GM19467 (cell line): ENCODE data around the gene HERC4.
"Not testable (repeated sequence)": the region's sequence is repeated elsewhere in the genome, so short reads cannot be mapped to it uniquely, and the experiment has no call there.

Experiments
- ATAC-seq: cut with Tn5 transposase; IDR thresholded peaks from one replicate; pipeline ENCODE4 v1.9.1; 2021; ENCODE audit warnings: mild to moderate bottlenecking, moderate library complexity; ENCODE audit not compliant: unreplicated experiment

The HERC4 gene

DNA sequence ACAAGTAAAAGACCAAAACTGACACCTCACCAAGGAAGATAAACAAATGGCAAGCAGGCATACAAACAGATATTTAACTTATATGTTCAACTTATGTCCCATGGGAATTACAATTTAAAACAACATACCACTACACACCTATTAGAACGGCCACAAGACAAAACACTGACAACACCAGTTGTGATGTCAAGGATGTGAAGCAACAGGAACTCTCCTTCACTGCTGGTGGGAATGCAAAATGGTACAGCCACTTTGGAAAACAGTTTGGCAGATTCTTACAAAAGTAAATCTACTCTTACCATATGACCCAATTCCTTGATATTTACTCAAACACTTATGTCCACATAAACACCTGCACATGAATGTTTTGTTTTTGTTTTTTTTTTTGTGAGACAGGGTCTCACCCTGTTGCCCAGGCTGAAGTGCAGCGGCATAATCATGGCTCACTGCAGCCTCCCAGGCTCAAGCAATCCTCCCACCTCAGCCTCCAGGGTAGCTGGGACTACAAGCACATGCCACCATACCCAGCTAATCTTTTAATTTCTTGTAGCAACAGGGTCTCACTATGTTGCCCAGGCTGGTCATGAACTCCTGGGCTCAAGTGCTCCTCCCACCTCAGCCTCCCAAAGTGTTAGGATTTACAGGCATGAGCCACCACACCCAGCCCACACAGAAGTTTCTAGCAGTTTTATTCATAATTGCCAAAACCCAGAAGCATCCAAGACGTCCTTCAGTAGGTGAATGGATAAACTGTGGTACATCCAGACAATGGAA lies 27.3 kb downstream of the HERC4 start:
- no peak for ATAC-seq

DNA sequence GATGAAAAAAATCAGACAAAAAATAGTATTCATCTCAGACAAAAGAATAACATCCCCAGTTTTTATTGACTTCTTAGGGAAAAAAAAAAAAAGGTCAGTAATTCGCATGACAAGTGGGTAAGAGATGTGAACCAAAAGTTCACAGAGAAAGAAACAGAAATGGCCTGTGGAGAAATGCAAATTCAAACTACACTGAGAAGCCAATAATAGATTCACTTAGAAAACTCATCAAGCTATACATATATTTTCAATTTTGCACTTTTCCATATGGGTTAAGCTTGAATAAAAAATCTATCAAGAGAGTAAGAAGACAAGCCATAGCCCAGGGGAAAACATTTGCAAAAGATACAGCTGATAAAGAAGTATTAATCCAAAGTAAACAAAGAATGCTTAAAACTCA lies 28.0 kb downstream of the HERC4 start:
- no peak for ATAC-seq

- no peak for ATAC-seq
Observed at GRCh38 chr10:68046642-68047041, 28.4 kb downstream of the HERC4 start.

GRCh38 chr10:68043030-68043429 lies 32.1 kb downstream of the HERC4 start:
- no peak for ATAC-seq

GRCh38 chr10:68032113-68032512 lies 43.0 kb downstream of the HERC4 start:
- no peak for ATAC-seq

DNA sequence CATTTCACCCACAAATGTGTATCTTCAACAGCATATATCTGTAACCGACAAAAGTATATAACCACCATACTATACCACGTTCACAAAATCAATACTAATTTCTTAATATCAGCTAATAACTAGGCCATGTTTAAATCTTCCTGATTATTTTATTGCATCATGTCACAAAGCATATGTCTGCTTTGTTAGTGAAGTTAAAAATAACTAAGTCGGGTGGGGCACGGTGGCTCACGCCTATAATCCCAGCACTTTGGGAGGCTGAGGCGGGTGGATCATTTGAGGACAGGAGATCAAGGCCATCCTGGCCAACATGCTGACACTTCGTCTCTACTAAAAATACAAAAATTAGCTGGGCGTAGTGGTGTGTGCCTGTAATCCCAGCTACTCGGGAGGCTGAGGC lies 47.7 kb downstream of the HERC4 start:
- no peak for ATAC-seq

DNA sequence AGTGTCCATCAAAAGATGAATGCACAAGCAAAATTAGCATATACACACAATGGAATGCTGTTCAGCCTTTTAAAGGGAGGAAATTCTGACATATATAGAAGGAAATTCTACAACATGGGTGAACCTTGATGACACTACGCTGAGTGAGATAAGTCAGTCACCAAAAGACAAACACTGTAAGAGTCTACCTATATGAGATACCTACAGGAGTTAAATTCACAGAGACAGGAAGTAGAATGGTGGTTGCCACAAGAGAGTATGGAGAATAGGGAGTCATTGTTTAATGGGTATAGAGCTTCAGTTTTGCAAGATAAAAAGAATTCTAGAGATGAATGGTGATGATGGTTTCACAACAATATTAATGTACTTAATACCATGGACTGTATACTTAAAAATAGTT lies 51.8 kb downstream of the HERC4 start:
- ATAC-seq: no peak

GRCh38 chr10:68022324-68022723 lies 52.8 kb downstream of the HERC4 start:
- ATAC-seq: not testable (repeated sequence)

DNA sequence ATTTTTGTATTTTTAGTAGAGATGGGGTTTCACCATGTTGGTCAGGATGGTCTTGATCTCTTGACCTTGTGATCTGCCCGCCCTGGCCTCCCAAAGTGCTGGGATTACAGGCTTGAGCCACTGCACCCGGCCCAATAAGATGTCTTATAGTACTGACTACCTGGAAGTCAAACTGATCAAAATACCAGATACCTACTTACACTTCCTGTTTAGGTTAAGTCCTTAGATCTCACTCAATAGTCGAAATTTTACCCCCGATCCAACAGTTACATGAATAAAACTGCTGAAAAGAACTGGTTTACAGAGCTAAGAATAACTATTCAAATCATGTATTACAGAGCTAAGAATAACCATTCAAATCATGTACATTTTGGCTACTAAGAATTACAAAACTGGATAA lies 58.6 kb downstream of the HERC4 start:
- ATAC-seq: not testable (repeated sequence)

DNA sequence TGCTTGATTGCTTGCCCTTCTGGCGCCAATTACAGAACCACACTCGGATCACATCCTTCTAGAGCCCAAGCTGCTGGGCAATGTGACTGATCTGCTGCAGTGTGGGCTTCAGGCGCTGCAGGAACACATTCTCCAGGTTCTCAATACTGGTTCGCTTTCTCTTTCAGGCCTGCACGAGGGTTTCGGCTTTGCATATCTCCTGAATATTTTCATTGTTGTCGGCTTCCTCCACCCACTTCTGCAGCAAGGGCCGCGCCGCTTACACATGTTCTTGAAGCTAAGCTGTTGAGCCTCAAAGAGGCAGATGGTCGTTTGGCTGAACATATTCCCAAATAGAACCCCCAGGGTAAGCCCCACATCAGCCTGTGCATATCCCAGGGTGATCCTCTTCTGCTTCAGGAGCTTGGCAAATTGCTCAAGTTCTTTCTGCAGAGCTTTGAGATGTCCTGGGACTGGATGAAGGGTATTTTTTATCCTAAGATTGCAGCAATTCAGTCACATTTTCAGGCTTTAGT lies 64.6 kb downstream of the HERC4 start:
- ATAC-seq: no peak

GRCh38 chr10:68007356-68007755 lies 67.7 kb downstream of the HERC4 start:
- no peak for ATAC-seq

- ATAC-seq: no peak
Observed at GRCh38 chr10:68001539-68001938, 73.5 kb downstream of the HERC4 start.

DNA sequence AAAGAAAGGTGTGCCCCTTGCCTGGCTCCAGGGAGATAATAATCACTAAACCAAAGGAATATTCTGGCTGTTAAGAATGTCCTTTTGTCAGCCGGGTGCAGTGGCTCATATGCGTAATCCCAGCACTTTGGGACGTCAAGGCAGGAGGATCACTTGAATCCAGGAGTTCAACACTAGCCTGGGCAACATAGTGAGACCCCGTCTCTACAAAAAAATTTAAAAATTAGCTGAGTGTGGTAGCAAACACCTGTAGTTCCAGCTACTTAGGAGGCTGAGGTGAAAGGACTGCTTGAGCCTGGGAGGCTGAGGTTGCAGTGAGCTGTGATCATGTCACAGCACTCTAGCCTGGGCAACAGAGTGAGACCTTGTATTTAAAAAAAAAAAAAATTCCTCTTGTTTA lies 74.1 kb downstream of the HERC4 start:
- no peak for ATAC-seq

DNA sequence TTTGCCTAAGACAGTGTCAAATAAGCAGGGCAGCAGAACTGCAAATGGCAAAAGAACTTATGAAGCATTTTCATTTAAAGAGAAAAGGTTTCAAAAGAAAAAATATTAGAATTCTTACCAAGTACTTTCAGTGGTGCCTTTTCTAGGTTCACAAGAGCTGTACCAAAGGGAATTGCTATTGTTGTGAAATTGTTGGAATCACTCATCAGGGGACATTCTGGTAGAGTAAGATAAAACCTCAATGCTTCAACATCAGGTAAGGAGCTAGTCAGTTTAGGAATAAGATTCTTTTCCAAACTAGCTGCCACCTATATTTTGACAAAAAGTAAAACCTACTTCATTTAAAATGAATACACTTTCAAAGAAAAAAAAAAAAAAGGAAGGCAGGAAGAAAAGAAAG lies 85.0 kb downstream of the HERC4 start:
- no peak for ATAC-seq

DNA sequence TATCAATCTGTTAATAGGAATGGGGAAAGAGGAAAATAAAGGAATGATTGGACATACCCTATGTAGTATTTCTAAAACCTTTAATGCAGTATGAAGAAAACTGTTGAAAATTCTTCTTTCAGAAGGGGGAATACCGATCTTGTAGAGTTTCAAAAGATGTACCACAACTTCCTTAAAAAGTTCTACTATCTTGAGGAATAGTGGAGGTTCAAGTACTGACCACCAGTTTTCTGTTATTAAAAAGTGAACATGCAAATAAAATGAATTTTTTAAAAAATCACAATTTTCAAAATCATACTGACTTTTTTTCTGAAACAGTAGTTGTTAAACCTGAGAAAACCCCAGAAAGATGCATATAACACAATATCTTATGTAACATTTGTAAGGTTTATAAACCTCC lies 86.5 kb downstream of the HERC4 start:
- no peak for ATAC-seq

DNA sequence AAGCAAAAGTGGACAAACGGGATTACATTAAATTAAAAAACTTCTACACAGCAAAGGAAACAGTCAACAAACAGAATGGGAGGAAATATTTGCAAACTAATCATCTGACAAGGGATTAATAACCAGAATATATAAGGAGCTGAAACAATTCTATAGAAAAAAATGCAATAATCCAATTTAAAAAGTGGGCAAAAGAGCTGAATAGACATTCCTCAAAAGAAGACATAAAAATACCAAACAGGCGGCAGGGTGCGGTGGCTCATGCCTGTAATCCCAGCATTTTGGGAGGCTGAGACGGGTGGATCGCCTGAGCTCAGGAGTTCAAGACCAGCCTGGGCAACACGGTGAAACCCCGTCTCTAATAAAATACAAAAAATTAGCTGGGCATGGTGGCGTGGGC lies 92.5 kb downstream of the HERC4 start:
- not testable (repeated sequence) for ATAC-seq

DNA sequence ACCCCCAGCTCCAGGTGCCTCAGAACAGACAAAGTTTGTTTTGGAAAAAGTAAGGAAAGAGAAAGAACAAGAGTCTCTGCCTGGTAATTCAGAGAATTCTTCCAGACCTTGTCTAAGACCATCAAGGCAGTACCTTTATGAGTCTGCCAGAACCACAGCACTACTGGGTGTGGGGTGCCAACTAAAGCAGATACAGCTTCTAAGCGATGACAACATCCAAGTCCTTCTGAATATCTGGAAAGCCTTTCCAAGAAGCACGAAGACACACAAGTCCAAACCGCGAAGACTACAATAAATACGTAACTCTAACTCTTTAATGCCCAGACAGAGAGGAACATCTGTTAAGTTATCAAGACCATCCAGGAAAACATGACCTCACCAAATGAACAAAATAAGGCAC lies 96.3 kb downstream of the HERC4 start:
- ATAC-seq: no peak

GRCh38 chr10:67977251-67977650 lies 97.8 kb downstream of the HERC4 start:
- ATAC-seq: no peak

DNA sequence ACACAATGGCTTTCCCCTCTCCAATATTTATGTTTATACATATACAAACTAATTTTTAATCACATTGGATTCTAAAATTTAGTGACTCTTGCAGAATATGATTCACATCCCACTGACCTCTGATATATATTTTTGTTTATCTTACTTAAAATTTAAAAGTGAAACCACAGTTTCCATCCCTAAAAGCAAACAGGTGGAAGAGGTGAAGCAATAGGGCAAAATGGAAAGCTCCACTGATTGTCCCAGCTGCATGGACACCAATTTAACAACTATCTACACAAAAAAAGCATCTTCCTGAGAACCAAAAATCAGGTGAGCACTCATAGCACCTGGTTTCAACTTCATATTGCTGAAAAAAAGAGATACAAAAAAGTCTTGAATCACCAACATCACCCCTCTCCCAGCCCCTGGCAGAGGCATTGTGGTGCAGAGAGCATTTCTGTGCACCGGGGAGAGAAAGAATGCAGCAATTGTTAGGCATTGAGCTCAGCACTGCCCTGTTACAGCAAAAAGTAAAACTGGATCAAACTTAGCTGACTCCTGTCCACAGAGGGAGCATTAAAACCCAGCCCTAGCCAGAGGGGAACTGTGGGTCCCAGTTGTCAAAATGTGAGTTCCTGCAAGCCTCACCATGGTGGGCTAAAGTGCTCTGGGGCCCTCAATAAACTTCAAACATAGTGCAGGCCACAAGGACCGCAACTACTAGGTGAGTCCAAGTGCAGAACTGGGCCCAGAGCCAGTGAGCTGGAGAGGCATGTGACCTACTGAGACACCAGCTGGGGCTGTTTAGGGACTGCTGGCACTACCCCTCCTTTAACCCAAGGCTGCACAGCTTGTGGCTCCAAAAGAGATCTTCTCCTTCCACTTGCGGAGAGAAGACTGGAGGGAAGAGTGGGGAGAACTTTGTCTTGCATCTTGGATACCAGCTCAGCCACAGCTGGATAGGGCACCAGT lies 98.5 kb downstream of the HERC4 start:
- ATAC-seq: no peak

- ATAC-seq: no peak
Observed at GRCh38 chr10:67975871-67976270, 99.2 kb downstream of the HERC4 start.

- ATAC-seq: no peak
Observed at GRCh38 chr10:67971311-67971710, 103.8 kb downstream of the HERC4 start.

GRCh38 chr10:67969875-67970274 lies 105.2 kb downstream of the HERC4 start:
- no peak for ATAC-seq
